K562 (cell line): ENCODE data around the gene REEP6. TPM values are rescaled to one million over a fixed set of nuclear protein-coding genes. Genes with fewer than 3 reads are reported as not detected.

Source experiments
- ATF1 ChIP-seq, 2 experiments: fragments of 450-650 bp in 1 of 2; IDR thresholded peaks; 2 replicates each; pipeline ENCODE4 v1.6.1; 2016; ENCODE audit warnings: missing compliant biosample characterization in 1 of 2, missing genetic modification characterization in 1 of 2
- BCL6 ChIP-seq: fragments of 250-450 bp; sonication (Bioruptor Pico); IDR thresholded peaks from 2 replicates; pipeline ENCODE4 v1.4.0; 2020
- BCOR ChIP-seq: fragments of 450-650 bp; IDR thresholded peaks from 2 replicates; pipeline ENCODE4 v1.6.1; 2016
- CSDE1 ChIP-seq, 2 experiments: fragments of 450-650 bp; IDR thresholded peaks; 2 replicates each; pipeline ENCODE4 v1.6.1; 2016; ENCODE audit warnings: mild to moderate bottlenecking in 1 of 2
- HSF4 ChIP-seq: fragments of 250-450 bp; sonication (Bioruptor Pico); IDR thresholded peaks from 2 replicates; pipeline ENCODE4 v2.1.2; 2022; ENCODE audit warnings: mild to moderate bottlenecking, moderate library complexity, borderline replicate concordance
- KAT2B ChIP-seq: IDR thresholded peaks from one replicate; pipeline ENCODE4 v1.6.1; 2012; ENCODE audit warnings: low read depth, mild to moderate bottlenecking, control low read depth, inconsistent platforms, low read length, moderate library complexity
- NONO ChIP-seq, 2 experiments: fragments of 200-400 bp in 1 of 2; fragments of 450-650 bp in 1 of 2; formaldehyde crosslinking in 1 of 2; IDR thresholded peaks; 2 replicates each; pipeline ENCODE4 v1.6.1; 2017; ENCODE audit warnings: low read depth in 2 of 2, mild to moderate bottlenecking in 2 of 2, moderate library complexity in 2 of 2, low read length in 1 of 2
- PRMT5 ChIP-seq: sonication (generic); formaldehyde crosslinking; IDR thresholded peaks from 2 replicates; pipeline ENCODE4 v1.5.0; 2020; ENCODE audit warnings: missing genetic modification reagents
- SAP30 ChIP-seq: fragments of 200-600 bp; sonication (generic); IDR thresholded peaks from 2 replicates; pipeline ENCODE4 v1.6.1; 2012; ENCODE audit warnings: borderline replicate concordance, low read depth, mild to moderate bottlenecking, moderate library complexity, low read length, control low read depth, inconsistent platforms; ENCODE audit not compliant: insufficient read depth, poor library complexity, severe bottlenecking
- THAP12 ChIP-seq: fragments of 250-450 bp; sonication (Bioruptor Pico); IDR thresholded peaks from 2 replicates; pipeline ENCODE4 v1.9.0; 2021; ENCODE audit warnings: mild to moderate bottlenecking, inconsistent platforms
- TRIM25 ChIP-seq: fragments of 450-650 bp; IDR thresholded peaks from 2 replicates; pipeline ENCODE4 v1.7.0; 2016; ENCODE audit warnings: borderline replicate concordance
- ZBTB5 ChIP-seq: fragments of 450-650 bp; IDR thresholded peaks from 2 replicates; pipeline ENCODE4 v1.6.1; 2017; ENCODE audit warnings: antibody characterized with exemption
- ZC3H4 ChIP-seq: sonication (generic); formaldehyde crosslinking; IDR thresholded peaks from 2 replicates; pipeline ENCODE4 v1.9.0; 2021; ENCODE audit warnings: missing genetic modification reagents, borderline replicate concordance
- ZNF174 ChIP-seq: fragments of 250-450 bp; sonication (Bioruptor Pico); IDR thresholded peaks from 2 replicates; pipeline ENCODE4 v1.4.0; 2020; ENCODE audit warnings: mild to moderate bottlenecking
- ZNF407 ChIP-seq: fragments of 450-650 bp; IDR thresholded peaks from 2 replicates; pipeline ENCODE4 v1.6.1; 2016; ENCODE audit warnings: low read depth
- polyA plus RNA-seq, 8 experiments: library from polyadenylated mRNA; depleted of rRNA in 4 of 8; stranded (reverse) in 5 of 8; unstranded in 3 of 8; fragments of >200 nt; fragmentation: Nextera tagmentation in 2 of 8; fragmentation: Illumina TruSeq in 1 of 8; extraction: Ambion mirVana in 2 of 8; extraction: Trizol in 1 of 8; gene quantifications; 2 replicates each; pipeline versions ENCODE4 v1.2.1 to v1.2.3, GENCODE V29; 2011 to 2014; ENCODE audit warnings: inconsistent platforms in 1 of 8, missing spikeins in 1 of 8
- total RNA-seq, 7 experiments: library from RNA; depleted of rRNA in 6 of 7; stranded (reverse); fragments of >200 nt in 6 of 7; fragmentation: Illumina TruSeq in 2 of 7; extraction: Trizol in 2 of 7; gene quantifications; 2 replicates each; pipeline versions ENCODE4 v1.2.1 to v1.2.3, GENCODE V29; 2011 to 2021; ENCODE audit warnings: low replicate concordance in 1 of 7

Gene REEP6
- total and polyA plus RNA-seq, 9 of the 15 experiments (the other 6 are each of a cell fraction or from before 2014, with no cell fraction given) = 1.2 to 64.2 (median 12.7) TPM

GRCh38 chr19:1508507-1508856, 17.5 kb downstream of the REEP6 start (continued):
- TF ChIP-seq ZBTB5 (no peak), HSF4 (CRISPR knock-in tag) (no peak), NONO (IDR thresholded peaks at IDR 0.05; ENCODE audit: low read depth in 2 of 2, low read length in 1 of 2) (no peak), KAT2B (no peak), ZC3H4 (CRISPR knock-in tag) (no peak), THAP12 (CRISPR knock-in tag) (peak; percentile 58; the same call in 1 of the 2 replicates), ZNF174 (no peak), TRIM25 (no peak), BCL6 (CRISPR knock-in tag) (no peak), ATF1 (CRISPR knock-in tag; IDR thresholded peaks at IDR 0.05) (no peak), ATF1 (tag; IDR thresholded peaks at IDR 0.05) (no peak), PRMT5 (CRISPR knock-in tag) (no peak), ZNF407 (no peak), CSDE1 (IDR thresholded peaks at IDR 0.05) (no peak), SAP30 (peak; percentile 7), BCOR (no peak)
